ENCODE results near the gene ZNF697.

ZNF697 gene

DNA sequence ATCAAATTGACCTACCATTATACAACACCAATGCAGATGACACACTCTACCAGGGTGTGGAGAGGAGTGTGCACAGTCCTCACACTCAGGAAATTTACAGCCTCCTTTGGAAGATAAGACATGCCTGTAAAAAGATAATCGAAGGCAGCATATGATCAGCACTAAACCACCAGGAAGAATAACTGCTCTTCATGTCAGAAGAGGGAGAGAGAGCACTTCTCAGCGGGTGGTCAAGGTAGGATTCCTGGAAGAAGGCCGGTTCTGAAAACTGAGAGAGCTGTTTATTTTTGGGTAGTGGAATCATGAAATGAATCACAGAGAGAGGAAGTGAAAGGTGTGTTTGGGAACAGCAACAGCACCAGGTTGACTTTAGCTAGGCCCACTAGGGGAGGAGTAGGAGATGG is 14.0 kb upstream of the ZNF697 start:
- no peak for ATAC-seq
- no peak for DNase-seq

- DNase-seq (no peak), ATAC-seq (no peak)
These were observed 12.4 kb upstream of the ZNF697 start for GRCh38 chr1:119660253-119661083.

- no peak for ATAC-seq
These were observed 11.6 kb upstream of the ZNF697 start for GRCh38 chr1:119659628-119660027.

GRCh38 chr1:119656410-119656955 is 8.4 kb upstream of the ZNF697 start:
- ATAC-seq = no peak

More at GRCh38 chr1:119659628-119660027, 11.6 kb upstream of the ZNF697 start:
- no peak for DNase-seq

GRCh38 chr1:119655154-119655553 is 7.1 kb upstream of the ZNF697 start:
- no peak for ATAC-seq
- DNase-seq = no peak

More at GRCh38 chr1:119656410-119656955, 8.4 kb upstream of the ZNF697 start:
- DNase-seq = no peak

DNA sequence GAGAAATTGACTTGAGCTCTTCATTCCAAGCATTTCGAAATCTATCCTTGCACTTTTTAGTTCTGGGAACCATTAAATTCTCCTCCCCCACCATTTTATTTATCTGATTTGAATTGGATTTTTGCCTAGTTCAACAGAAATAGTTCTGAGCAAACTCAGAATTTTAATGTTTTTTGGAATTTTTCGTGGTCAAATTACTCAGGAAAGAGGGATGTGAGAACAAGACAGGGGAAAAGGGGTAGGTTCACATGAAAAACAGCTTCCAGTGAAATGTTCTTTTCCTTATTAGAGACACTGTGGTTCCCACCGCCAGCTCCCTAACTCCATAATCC is 5.7 kb upstream of the ZNF697 start:
- ATAC-seq (no peak), DNase-seq (no peak)

DNA sequence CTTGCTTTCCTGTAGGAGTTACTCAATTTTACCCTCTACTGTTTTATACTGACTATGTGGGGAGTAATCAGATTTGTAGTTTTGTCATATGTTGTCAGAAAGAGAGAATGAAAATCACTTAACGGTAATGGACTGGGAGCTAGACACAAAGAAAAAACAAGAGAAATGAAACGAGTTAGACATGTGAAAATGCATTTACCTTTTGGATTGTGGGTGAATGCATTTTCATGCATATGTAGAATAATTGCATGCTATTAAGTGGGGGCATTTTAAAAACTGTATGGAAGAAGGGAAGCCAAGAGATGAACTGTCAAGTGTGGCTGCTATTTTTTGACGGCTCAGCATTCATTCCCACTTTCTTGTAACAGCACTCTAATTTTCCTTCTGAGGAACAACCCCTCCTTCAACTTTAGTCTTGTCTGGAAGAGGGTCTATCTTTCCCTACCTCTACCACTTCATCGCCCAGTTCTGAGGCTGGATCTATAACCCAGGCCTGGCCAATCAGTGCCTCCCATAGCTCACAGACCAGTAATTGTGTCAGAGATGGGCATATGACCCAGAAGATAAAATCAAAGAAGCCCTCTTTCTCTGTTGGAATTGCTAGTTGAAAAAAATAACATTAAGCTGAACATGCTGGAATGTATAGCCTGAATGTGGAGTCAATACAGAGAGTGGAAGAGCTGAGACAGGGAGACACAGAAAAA is 5.2 kb upstream of the ZNF697 start:
- ATAC-seq = no peak

DNA sequence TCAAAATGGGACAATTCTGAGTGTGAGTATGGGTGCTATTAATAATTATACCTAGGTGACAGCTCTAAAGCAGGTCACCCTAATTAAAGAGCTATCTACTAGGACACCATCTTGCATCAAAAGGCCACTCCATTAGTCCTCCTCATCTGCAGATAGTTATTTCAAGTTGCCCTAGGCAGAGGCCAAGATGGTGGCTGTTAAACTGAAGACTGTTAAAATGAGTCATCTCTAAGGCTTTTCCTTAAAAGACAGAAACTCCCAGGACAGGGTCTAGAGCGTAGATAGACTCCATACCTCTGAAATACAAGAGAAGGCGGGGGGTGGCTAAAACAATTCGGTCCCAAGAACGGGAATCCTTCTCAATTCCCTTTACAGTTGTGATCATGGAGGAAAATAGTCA is 4.5 kb upstream of the ZNF697 start:
- DNase-seq (no peak), ATAC-seq (no peak)

More for the DNA sequence above, 5.2 kb upstream of the ZNF697 start:
- no peak for DNase-seq

- no peak for DNase-seq
These were observed 3.6 kb upstream of the ZNF697 start for GRCh38 chr1:119651641-119652040.

DNA sequence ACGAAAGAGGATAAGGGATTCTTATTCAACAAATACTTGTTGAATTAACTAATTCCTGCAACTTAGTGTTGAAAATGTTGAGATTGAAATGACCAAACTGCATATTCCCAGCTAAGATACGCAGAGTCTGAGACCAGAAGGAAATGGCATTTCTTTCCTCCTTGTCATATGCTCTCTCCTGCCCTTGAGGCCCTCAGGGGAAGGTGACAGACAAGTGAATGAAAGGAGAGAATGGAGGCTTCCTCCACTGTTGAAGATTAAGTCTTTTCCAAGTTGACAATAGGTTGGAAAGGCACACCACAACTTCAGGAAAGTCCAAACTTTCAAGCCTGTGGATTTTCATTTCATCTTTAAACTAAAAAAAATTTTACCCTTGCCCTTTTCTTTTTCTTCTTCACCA is 3.1 kb upstream of the ZNF697 start:
- ATAC-seq = no peak
- no peak for DNase-seq

More at GRCh38 chr1:119651641-119652040, 3.6 kb upstream of the ZNF697 start:
- no peak for ATAC-seq

- ATAC-seq = no peak
- DNase-seq = no peak
These were observed 546 bp upstream of the ZNF697 start for GRCh38 chr1:119648620-119649004.

- DNase-seq (no peak), ATAC-seq (no peak)
These were observed 785 bp downstream of the ZNF697 start for GRCh38 chr1:119647228-119647733.

GRCh38 chr1:119646521-119647227 is 1.4 kb downstream of the ZNF697 start:
- DNase-seq = no peak
- no peak for ATAC-seq

- no peak for ATAC-seq
- no peak for DNase-seq
These were observed 9.0 kb downstream of the ZNF697 start for GRCh38 chr1:119639109-119639508.

- DNase-seq = no peak
- no peak for ATAC-seq
These were observed 10.4 kb downstream of the ZNF697 start for GRCh38 chr1:119637710-119638109.

DNA sequence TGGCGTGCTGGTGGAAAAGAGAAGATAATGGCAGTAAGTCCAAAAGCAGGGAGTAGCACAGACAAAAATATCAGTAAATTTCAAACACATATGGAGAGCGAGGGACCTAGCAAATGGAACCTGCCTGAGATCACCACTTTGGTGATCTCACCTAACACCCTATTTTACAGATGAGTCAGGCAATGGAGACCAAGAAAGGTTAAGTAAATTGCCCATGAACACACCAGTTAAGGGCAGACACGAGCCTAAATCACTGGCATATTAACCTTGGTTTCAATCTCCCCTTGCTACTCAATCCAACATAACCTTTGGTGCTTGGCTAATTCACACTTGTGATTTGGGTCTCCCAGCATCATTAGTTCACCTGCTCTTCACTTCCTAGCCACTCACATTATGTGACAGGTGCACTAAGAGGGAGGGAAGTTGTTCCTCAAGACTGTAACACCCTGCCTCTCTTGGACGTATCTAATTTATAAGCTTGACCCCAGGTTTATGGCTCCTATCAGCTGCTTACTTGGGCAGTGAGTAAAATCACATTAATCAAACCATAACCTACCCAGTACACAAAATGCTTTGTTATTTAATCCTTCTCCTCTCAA is 11.5 kb downstream of the ZNF697 start:
- no peak for ATAC-seq
- DNase-seq = no peak

GRCh38 chr1:119635811-119636390 is 12.2 kb downstream of the ZNF697 start:
- DNase-seq (no peak), ATAC-seq (no peak)

GRCh38 chr1:119634016-119634415 is 14.1 kb downstream of the ZNF697 start:
- DNase-seq = no peak
- ATAC-seq = no peak

- ATAC-seq = no peak
- no peak for DNase-seq
These were observed 14.5 kb downstream of the ZNF697 start for GRCh38 chr1:119633575-119633974.

GRCh38 chr1:119632841-119633240 is 15.2 kb downstream of the ZNF697 start:
- ATAC-seq (no peak), DNase-seq (no peak)

DNA sequence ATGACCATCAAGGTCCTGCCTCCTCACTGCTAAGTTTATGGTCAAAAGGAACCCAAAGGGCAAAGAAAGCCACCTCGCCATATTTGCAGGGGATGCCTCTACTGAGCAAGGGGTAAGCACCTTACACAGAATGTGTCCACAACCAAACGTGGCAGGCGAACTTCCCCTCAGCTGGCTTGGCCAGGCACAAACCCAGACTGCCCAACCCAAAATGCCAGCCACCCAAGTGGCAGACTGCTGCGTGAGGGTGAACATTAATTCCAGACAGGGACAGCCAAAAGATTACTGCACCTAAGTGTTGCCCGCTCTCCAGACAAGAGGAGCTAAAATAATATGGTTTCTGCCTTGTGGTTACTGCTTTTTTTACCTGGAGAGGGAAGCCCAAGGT is 16.0 kb downstream of the ZNF697 start:
- ATAC-seq = no peak
- no peak for DNase-seq
